Activated CD4-positive, alpha-beta T cell treated with anti-CD3 and anti-CD28 coated beads, Interleukin-2, amount 10 ng/mL, durations not matched to agents 24 days and 14 days (primary cell): Measurements from ENCODE around the gene ZC3H4. TPM values are rescaled to one million over a fixed set of nuclear protein-coding genes. Genes with fewer than 3 reads are reported as not detected.
"Not testable (repeated sequence)": the region's sequence is repeated elsewhere in the genome, so short reads cannot be mapped to it uniquely, and the experiment has no call there.

Experiments
- DNase-seq: peaks from one replicate; pipeline ENCODE4 v3.0.0; 2022
- H3K27ac Mint-ChIP-seq: one replicate; pipeline ENCODE4 v1.8.0; 2022; ENCODE audit warnings: mild to moderate bottlenecking, mixed read lengths
- H3K27me3 Mint-ChIP-seq: one replicate; pipeline ENCODE4 v1.8.0; 2022; ENCODE audit warnings: mixed read lengths
- H3K36me3 Mint-ChIP-seq: one replicate; pipeline ENCODE4 v1.8.0; 2022; ENCODE audit warnings: low read depth, mild to moderate bottlenecking, mixed read lengths
- H3K4me1 Mint-ChIP-seq: one replicate; pipeline ENCODE4 v1.8.0; 2021; ENCODE audit warnings: mixed read lengths
- H3K4me3 Mint-ChIP-seq: one replicate; pipeline ENCODE4 v1.8.0; 2022; ENCODE audit warnings: mild to moderate bottlenecking, moderate library complexity, mixed read lengths
- H3K9me3 Mint-ChIP-seq: one replicate; pipeline ENCODE4 v1.8.0; 2021; ENCODE audit warnings: mixed read lengths
- intact Hi-C: fragments of 100-400 bp; cut with micrococcal nuclease; formaldehyde crosslinking; loops from one replicate; pipeline ENCODE4 v1.15.1; 2023
- total RNA-seq: library from RNA; stranded (reverse); gene quantifications from 2 replicates; pipeline ENCODE4 v1.2.3, GENCODE V29; 2022

ZC3H4 gene
- total RNA-seq, 1 donor from 2014 or later: 103 TPM

GRCh38 chr19:47109177-47109540 is 4.4 kb downstream of the ZC3H4 start:
- Mint-ChIP-seq H3K4me3 (peak overlapping the region; percentile 96), H3K9me3 (no peaks in the 10 kb centered on the region), H3K27ac (peak overlapping the region; percentile 100), H3K27me3 (no peaks in the 10 kb centered on the region), H3K4me1 (peaks cover 57% of the 10 kb centered on the region), H3K36me3 (peaks cover 45% of the 10 kb centered on the region)
- DNase-seq: no peak
- intact Hi-C loops: no loop called here

DNA sequence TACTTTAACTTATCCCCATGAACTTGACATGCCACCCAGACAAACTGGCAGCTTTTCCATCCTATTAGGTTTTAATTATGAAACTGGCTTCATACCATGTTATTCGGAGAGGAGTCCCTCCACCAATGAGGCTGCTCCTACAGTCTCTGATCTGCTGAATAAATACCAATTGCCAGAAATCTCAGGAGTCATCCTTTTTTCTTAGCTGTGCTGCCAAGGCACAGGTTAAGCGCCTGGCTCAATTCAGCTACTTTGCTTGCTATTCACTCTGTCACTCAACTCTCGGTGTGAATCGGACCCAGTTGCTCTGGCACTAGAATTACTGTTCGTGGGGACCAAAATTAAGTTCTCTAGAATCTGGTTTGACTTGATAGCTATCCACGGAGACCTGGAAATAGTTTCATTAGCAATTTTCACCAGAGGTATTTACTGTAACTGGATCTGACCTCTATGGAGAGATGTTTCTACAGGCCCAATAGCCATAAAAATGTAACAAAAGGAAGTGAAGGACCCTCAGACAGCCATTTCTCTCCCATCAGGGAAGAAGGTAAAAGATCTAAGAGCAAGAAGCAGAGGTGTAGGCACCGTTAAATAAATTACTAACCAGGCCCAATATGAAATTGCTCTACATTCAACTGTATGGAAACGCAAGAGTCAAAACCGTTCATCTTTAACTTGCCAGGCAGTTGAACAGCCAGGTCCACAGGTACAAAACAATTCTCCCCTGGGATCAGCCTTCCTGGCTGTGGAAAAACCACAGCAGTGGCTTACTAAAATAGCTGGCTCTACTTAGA is 5.4 kb downstream of the ZC3H4 start:
- H3K27me3 Mint-ChIP-seq: no peaks in the 10 kb centered on the region

DNA sequence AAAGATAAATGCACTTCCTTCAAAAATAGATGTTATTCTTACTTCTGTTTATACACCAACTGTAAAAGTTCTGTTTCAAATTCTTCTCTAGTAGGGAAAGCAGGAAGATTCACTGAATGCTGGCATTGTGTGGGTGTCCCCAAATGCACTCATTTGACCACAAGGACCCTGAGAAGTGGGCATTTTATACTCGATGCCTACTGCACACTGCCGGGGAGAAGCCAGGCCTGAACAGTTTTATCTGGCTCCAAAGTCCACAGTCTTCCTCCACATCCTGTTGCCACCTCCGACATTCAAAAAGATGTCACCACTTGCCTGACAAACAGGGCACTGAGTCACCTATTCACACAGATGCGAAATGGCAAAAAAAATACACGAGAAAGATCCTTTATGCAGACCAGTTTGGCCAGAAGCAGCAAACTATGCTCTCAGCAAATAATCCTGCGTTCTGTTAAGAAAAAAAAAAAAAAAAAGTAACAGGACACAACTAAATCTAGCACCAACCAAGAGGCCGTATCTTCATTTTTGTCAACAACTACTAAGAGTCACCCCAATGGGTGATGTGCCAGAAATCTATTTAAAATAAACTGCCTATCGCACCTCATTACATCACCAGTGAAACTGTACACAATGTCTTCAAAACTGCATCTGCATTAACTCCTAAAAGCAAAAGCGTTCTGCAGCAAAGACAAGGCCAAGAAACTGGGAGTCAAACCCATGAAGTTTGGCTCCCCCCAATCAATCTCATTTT is 6.2 kb downstream of the ZC3H4 start:
- DNase-seq: peak; percentile 83
- Mint-ChIP-seq H3K27ac (peak overlapping the region; percentile 100), H3K4me3 (peak overlapping the region; percentile 65), H3K4me1 (peaks cover 56% of the 10 kb centered on the region), H3K9me3 (no peaks in the 10 kb centered on the region), H3K27me3 (no peaks in the 10 kb centered on the region), H3K36me3 (peaks cover 49% of the 10 kb centered on the region)
- intact Hi-C loops: loop anchor here (1.0 kb wide), 1 partner anchor 13 kb away; no protein-coding TSS in a partner anchor

More for the DNA sequence above, 5.4 kb downstream of the ZC3H4 start:
- H3K4me3 Mint-ChIP-seq: peak overlapping the region; percentile 65
- intact Hi-C loops: loop anchor here (1.0 kb wide), 1 partner anchor 14 kb away; no protein-coding TSS in a partner anchor
- peaks cover 47% of the 10 kb centered on the region for H3K36me3 Mint-ChIP-seq
- no peaks in the 10 kb centered on the region for H3K9me3 Mint-ChIP-seq
- peaks cover 53% of the 10 kb centered on the region for H3K4me1 Mint-ChIP-seq
- peak overlapping the region; percentile 100 for H3K27ac Mint-ChIP-seq
- peak; percentile 66 for DNase-seq

DNA sequence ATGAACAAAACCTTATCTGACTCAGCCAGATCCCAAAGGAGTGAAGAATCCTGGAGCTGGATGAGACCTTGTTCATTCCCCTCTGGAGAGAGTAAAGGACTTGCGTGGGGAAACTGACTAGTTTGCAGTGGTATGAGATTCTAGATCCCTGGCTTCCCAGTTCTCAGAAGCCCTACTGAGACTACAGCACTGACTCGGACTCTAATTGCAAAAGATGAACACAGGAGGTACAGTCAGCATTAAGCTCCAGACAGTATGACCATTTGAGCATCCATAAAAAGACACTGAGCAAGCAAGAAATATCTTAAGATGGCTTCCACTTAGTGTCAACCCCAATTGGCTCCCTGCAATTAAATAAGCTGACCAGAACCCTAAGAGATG is 6.8 kb downstream of the ZC3H4 start:
- no peak for DNase-seq
- intact Hi-C loops: loop anchor here (1.0 kb wide), 1 partner anchor 13 kb away; no protein-coding TSS in a partner anchor
- peak overlapping the region; percentile 65 for H3K4me3 Mint-ChIP-seq
- no peaks in the 10 kb centered on the region for H3K27me3 Mint-ChIP-seq
- peak overlapping the region; percentile 100 for H3K27ac Mint-ChIP-seq
- H3K36me3 Mint-ChIP-seq: peaks cover 49% of the 10 kb centered on the region
- H3K4me1 Mint-ChIP-seq: peaks cover 61% of the 10 kb centered on the region
- H3K9me3 Mint-ChIP-seq: no peaks in the 10 kb centered on the region

- intact Hi-C loops: no loop called here
- peaks cover 61% of the 10 kb centered on the region for H3K4me1 Mint-ChIP-seq
- H3K36me3 Mint-ChIP-seq: peaks cover 42% of the 10 kb centered on the region
These were observed 7.7 kb downstream of the ZC3H4 start for GRCh38 chr19:47105874-47106273.

GRCh38 chr19:47104680-47105079 is 8.9 kb downstream of the ZC3H4 start:
- Mint-ChIP-seq H3K36me3 (peaks cover 33% of the 10 kb centered on the region), H3K4me1 (peaks cover 61% of the 10 kb centered on the region), H3K27me3 (no peaks in the 10 kb centered on the region), H3K4me3 (no peak overlapping the region), H3K9me3 (no peaks in the 10 kb centered on the region), H3K27ac (no peak overlapping the region)
- intact Hi-C loops: no loop called here
- no peak for DNase-seq

More at GRCh38 chr19:47105874-47106273, 7.7 kb downstream of the ZC3H4 start:
- peak overlapping the region; percentile 65 for H3K4me3 Mint-ChIP-seq
- H3K27ac Mint-ChIP-seq: peak overlapping the region; percentile 100
- H3K27me3 Mint-ChIP-seq: no peaks in the 10 kb centered on the region
- no peaks in the 10 kb centered on the region for H3K9me3 Mint-ChIP-seq
- no peak for DNase-seq

DNA sequence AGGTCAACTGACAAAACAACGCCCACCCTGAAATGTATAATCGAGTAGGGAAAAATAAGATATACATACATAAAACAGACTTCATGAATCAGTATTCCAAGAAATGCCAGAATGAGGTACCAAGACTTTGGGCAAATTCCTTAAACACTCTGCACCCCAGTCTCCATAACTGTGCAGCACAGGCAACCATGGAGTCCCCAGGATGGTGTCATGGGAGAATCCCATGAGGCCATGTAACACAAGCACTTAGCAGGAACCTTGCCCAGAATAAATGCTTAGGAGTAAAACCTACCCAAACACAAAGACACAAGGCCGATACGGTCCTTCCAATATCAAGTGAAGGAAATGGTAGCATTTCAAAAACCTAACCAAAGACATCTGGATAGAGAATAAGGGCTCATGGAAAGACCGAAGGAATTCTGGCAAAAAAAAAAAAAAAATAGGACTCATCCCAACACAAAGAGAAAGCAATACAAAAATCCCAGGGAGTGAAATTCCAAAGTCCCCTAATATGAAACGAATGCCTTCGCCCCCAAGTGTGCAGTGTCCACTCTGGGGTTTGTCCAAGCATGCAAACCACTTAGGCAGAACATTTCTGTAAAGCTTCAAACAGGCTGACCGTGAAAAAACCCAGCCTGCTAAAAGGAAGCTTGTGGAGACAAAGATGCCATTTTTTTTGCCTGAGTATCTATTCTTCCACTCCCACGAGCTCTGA is 11.1 kb downstream of the ZC3H4 start:
- Mint-ChIP-seq H3K36me3 (peaks cover 31% of the 10 kb centered on the region), H3K9me3 (no peaks in the 10 kb centered on the region), H3K4me3 (no peak overlapping the region), H3K4me1 (peaks cover 44% of the 10 kb centered on the region), H3K27ac (no peak overlapping the region), H3K27me3 (no peaks in the 10 kb centered on the region)
- intact Hi-C loops: no loop called here
- DNase-seq: no peak

DNA sequence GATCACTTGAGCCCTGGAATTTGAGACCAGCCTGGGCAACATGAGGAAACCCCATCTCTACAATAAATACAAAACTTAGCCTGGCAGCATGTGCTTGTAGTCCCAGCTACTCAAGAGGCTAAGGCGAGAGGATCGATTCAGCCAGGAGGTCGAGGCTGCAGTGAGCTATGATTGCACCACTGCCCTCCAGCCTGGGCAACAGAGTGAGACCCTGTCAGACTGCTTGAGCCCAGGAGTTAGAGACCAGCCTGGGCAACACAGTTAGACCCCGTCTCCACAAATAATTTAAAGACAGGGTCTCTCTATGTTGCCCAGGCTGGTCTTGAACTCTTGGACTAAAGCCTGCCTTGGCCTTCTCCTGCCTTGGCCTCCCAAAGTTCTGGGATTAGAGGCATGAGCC is 12.5 kb downstream of the ZC3H4 start:
- H3K9me3 Mint-ChIP-seq, H3K27ac Mint-ChIP-seq, intact Hi-C loops, H3K27me3 Mint-ChIP-seq, DNase-seq, H3K4me3 Mint-ChIP-seq: not testable (repeated sequence)
- Mint-ChIP-seq H3K36me3 (peaks cover 36% of the 10 kb centered on the region), H3K4me1 (peaks cover 42% of the 10 kb centered on the region)

GRCh38 chr19:47100290-47100689 is 13.3 kb downstream of the ZC3H4 start:
- no peaks in the 10 kb centered on the region for H3K27me3 Mint-ChIP-seq
- peaks cover 42% of the 10 kb centered on the region for H3K4me1 Mint-ChIP-seq
- no peak overlapping the region for H3K4me3 Mint-ChIP-seq
- peak overlapping the region; percentile 67 for H3K27ac Mint-ChIP-seq
- no peaks in the 10 kb centered on the region for H3K9me3 Mint-ChIP-seq
- intact Hi-C loops: no loop called here
- peak; percentile 69 for DNase-seq
- H3K36me3 Mint-ChIP-seq: peaks cover 33% of the 10 kb centered on the region

GRCh38 chr19:47099576-47100050 is 14.0 kb downstream of the ZC3H4 start:
- H3K4me3 Mint-ChIP-seq: no peak overlapping the region
- intact Hi-C loops: no loop called here
- H3K9me3 Mint-ChIP-seq: no peaks in the 10 kb centered on the region
- DNase-seq: no peak
- no peaks in the 10 kb centered on the region for H3K27me3 Mint-ChIP-seq
- no peak overlapping the region for H3K27ac Mint-ChIP-seq
- H3K4me1 Mint-ChIP-seq: peaks cover 46% of the 10 kb centered on the region
- H3K36me3 Mint-ChIP-seq: peaks cover 34% of the 10 kb centered on the region

- H3K27me3 Mint-ChIP-seq: no peaks in the 10 kb centered on the region
- no peaks in the 10 kb centered on the region for H3K9me3 Mint-ChIP-seq
- no peak overlapping the region for H3K4me3 Mint-ChIP-seq
- peaks cover 52% of the 10 kb centered on the region for H3K4me1 Mint-ChIP-seq
- H3K27ac Mint-ChIP-seq: peak overlapping the region; percentile 36
- H3K36me3 Mint-ChIP-seq: peaks cover 40% of the 10 kb centered on the region
- no peak for DNase-seq
- intact Hi-C loops: no loop called here
These were observed 15.0 kb downstream of the ZC3H4 start for GRCh38 chr19:47098608-47099007.

DNA sequence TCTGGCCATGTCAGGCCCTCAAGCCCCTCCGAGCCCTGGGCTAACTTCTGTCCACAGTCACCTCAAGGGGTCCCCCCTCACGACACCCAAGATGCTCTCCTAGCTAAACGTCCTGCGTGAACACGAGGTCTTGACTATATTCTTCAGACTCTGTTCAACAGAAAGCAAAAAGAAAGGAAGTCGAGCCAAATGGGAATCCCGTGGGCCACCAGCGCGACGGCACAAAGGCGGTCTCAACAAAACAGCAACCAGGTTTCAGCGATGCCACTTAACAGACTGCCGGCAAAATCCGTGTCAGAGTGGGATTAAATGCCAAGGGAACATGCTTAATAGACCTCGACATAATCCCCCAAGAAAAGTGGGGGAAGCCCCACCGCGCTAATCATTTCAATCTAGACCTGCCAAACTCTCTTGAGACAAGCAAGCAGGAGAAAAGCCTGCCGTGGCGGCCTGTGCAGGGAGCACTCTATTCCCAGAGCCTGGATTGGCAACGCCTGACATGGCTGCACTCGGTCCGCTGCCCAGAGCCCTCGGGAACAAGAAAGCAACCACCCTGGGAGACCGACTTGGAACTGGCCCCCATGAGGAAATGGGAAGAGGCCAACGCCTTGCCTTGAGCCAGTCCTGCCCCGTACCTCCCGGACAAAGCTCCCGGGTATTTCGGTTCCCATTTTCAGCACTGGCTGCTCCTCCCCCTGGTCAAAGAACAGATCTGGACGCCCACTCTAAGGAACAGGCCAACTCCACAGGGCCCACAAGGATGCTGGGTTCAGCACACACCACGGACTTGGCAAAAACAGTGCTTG is 16.0 kb downstream of the ZC3H4 start:
- H3K27ac Mint-ChIP-seq: peak overlapping the region; percentile 41
- intact Hi-C loops: no loop called here

GRCh38 chr19:47096721-47097120 is 16.9 kb downstream of the ZC3H4 start:
- DNase-seq: no peak
- Mint-ChIP-seq H3K27ac (peak overlapping the region; percentile 94), H3K4me1 (peaks cover 53% of the 10 kb centered on the region), H3K27me3 (no peaks in the 10 kb centered on the region), H3K36me3 (peaks cover 49% of the 10 kb centered on the region), H3K4me3 (no peak overlapping the region), H3K9me3 (no peaks in the 10 kb centered on the region)
- intact Hi-C loops: no loop called here

More for the DNA sequence above, 16.0 kb downstream of the ZC3H4 start:
- Mint-ChIP-seq H3K9me3 (no peaks in the 10 kb centered on the region), H3K4me1 (peaks cover 52% of the 10 kb centered on the region), H3K4me3 (no peak overlapping the region), H3K27me3 (no peaks in the 10 kb centered on the region), H3K36me3 (peaks cover 43% of the 10 kb centered on the region)
- no peak for DNase-seq
